Measurements from ENCODE around the gene DPEP2NB. TPM values are rescaled to one million over a fixed set of nuclear protein-coding genes. Genes with fewer than 3 reads are reported as not detected.

DPEP2NB gene
- total RNA-seq, 4 donors from 2014 or later, result not detected

GRCh38 chr16:68041783-68042182 lies 26.1 kb upstream of the DPEP2NB start:
- no peak for ATAC-seq
- Histone ChIP-seq H3K36me3 (no peaks in the 10 kb centered on the region), H3K27me3 (no peaks in the 10 kb centered on the region), H3K4me1 (peaks cover 3 to 5% of the 10 kb centered on the region in 2 donors), H3K9me3 (no peaks in the 10 kb centered on the region), H3K27ac (no peak overlapping the region), H3K4me3 (no peak overlapping the region)
- TF ChIP-seq CTCF (IDR thresholded peaks at IDR 0.05 in 4 of 5, conservative IDR thresholded peaks at IDR 0.05 in 1 of 5), result no peak
- TF ChIP-seq POLR2A (IDR thresholded peaks at IDR 0.05), result no peak
- intact Hi-C loops (cut with DNase I; ENCODE audit: low total_unique reads), result loop anchor here (5.0 kb wide), 2 partner anchors 159 to 369 kb away; partner anchors contain the start of gene NRN1L
- in situ Hi-C loops (cut with MboI; ENCODE audit: low sequenced_read_pairs in 4 of 4), result loop anchor here (10.0 to 25.0 kb wide), 4 partner anchors 47 to 354 kb away; partner anchors contain the start of genes DPEP2 (in 1 of the 4), RANBP10 (in 1 of the 4) and TSNAXIP1 (in 1 of the 4)
- no peak for DNase-seq

- no peaks in the 10 kb centered on the region for H3K27me3 ChIP-seq
- peak; percentile 79 to 87 for ATAC-seq
- H3K27ac ChIP-seq, result peak overlapping the region in 3 of 4 donors; percentile 19 to 30 (median 28)
- intact Hi-C loops (cut with DNase I; ENCODE audit: low total_unique reads), result loop anchor here (1.0 to 5.0 kb wide), 4 partner anchors 47 to 368 kb away; partner anchors contain the start of gene NRN1L
- TF ChIP-seq CTCF (IDR thresholded peaks at IDR 0.05 in 4 of 5, conservative IDR thresholded peaks at IDR 0.05 in 1 of 5), result peak; percentile 79 to 95 (median 92)
- no peak for TF ChIP-seq POLR2A (IDR thresholded peaks at IDR 0.05)
- DNase-seq, result peak; percentile 58 to 81
- H3K36me3 ChIP-seq, result no peaks in the 10 kb centered on the region
- H3K4me3 ChIP-seq, result no peak overlapping the region
- H3K4me1 ChIP-seq, result peaks cover 3 to 5% of the 10 kb centered on the region in 2 donors
- H3K9me3 ChIP-seq, result no peaks in the 10 kb centered on the region
- in situ Hi-C loops (cut with MboI; ENCODE audit: low sequenced_read_pairs in 4 of 4), result loop anchor here (10.0 to 25.0 kb wide), 4 partner anchors 46 to 353 kb away; partner anchors contain the start of genes DPEP2 (in 1 of the 4), RANBP10 (in 1 of the 4) and TSNAXIP1 (in 1 of the 4)
These were observed 25.0 kb upstream of the DPEP2NB start for GRCh38 chr16:68040506-68041288.

DNA sequence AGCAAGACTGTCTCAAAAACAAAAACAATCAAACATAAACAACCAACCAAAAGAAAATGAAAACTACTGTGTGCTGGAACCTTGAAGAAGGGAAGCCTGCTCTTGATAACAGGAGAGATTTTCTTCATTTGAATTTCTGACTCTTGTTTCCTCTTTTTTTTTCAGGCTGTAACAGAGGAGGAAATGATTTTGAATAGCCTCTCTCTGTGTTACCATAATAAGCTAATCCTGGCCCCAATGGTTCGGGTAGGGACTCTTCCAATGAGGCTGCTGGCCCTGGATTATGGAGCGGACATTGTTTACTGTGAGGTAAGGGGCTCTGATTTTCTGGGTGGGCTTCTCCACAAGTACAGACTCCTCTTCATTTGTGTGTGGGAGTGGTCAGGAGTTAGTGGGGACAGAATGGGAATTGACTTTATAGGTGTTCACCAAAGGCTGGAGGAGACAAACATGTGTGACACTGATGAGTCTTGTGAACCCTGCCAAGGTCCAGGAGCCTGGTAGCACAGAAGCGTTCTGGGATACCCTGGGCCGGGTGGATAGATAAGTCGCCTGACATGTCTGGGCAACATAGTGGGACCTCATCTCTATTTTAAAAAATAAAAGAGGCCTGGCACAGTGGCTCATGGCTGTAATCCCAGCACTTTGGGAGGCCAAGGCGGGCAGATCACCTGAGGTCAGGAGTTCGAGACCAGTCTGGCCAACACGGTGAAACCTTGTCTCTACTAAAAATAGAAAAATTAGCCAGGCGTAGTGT lies 22.3 kb upstream of the DPEP2NB start:
- peak; percentile 17 to 47 for ATAC-seq
- Histone ChIP-seq H3K27me3 (no peaks in the 10 kb centered on the region), H3K27ac (peak overlapping the region; percentile 27 to 63 (median 56)), H3K9me3 (no peaks in the 10 kb centered on the region), H3K4me3 (no peak overlapping the region), H3K36me3 (no peaks in the 10 kb centered on the region), H3K4me1 (peaks cover 8 to 9% of the 10 kb centered on the region in 2 donors)
- intact Hi-C loops (cut with DNase I; ENCODE audit: low total_unique reads) (no loop called here), in situ Hi-C loops (cut with MboI; ENCODE audit: low sequenced_read_pairs in 4 of 4) (loop anchor here in 2 of 4 donors (25.0 kb wide), 2 partner anchors 226 to 351 kb away; partner anchors contain the start of genes RANBP10 (in 1 of the 2) and TSNAXIP1 (in 1 of the 2))
- DNase-seq, result peak in 1 of 2 donors; percentile 19
- TF ChIP-seq CTCF (IDR thresholded peaks at IDR 0.05 in 4 of 5, conservative IDR thresholded peaks at IDR 0.05 in 1 of 5) (no peak), POLR2A (IDR thresholded peaks at IDR 0.05) (no peak)

DNA sequence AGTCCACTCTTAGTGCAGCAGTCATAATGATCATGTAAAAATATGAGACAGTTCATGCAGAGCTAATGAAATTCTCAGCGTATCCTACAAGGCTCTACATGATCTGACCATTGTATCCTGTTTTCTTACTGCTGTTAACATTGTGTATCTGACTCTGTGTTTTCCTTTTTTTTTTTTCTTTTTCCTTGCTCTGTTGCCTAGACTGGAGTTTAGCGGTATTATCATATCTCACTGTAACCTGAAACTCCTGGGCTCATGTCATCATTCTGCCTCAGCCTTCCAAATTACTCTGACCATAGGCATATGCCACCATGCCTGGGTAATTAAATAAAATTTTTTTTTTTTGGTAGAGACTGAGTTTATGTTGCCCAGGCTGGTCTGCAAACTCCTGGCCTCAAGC lies 19.5 kb upstream of the DPEP2NB start:
- H3K9me3 ChIP-seq, result no peaks in the 10 kb centered on the region
- no peaks in the 10 kb centered on the region for H3K36me3 ChIP-seq
- ATAC-seq (peak in 1 of 2 donors; percentile 51), DNase-seq (no peak)
- H3K27ac ChIP-seq, result peak overlapping the region in 2 of 4 donors; percentile 9 to 21
- in situ Hi-C loops (cut with MboI; ENCODE audit: low sequenced_read_pairs in 4 of 4), result loop anchor here in 2 of 4 donors (25.0 kb wide), 2 partner anchors 223 to 348 kb away; partner anchors contain the start of genes RANBP10 (in 1 of the 2) and TSNAXIP1 (in 1 of the 2)
- H3K4me1 ChIP-seq, result peaks cover 9 to 10% of the 10 kb centered on the region in 2 donors
- no peaks in the 10 kb centered on the region for H3K27me3 ChIP-seq
- TF ChIP-seq CTCF (IDR thresholded peaks at IDR 0.05 in 4 of 5, conservative IDR thresholded peaks at IDR 0.05 in 1 of 5) (no peak), POLR2A (IDR thresholded peaks at IDR 0.05) (no peak)
- no peak overlapping the region for H3K4me3 ChIP-seq
- intact Hi-C loops (cut with DNase I; ENCODE audit: low total_unique reads), result no loop called here
